K562 (cell line): ENCODE results near the gene F11R. TPM values are rescaled to one million over a fixed set of nuclear protein-coding genes. Genes with fewer than 3 reads are reported as not detected.
A peak's percentile ranks its signal among the peaks of the same experiment; 100 is the strongest.

ENCODE experiments used
- ATAC-seq: fragments of 200-7000 bp; cut with Tn5 transposase; 3 replicates; pipeline ENCODE4 v1.9.1; 2020; ENCODE audit warnings: moderate library complexity
- BruUV-seq: library from RNA; stranded (reverse); fragments of 400-500 nt; replicated peaks from 2 replicates; lab custom pipeline; 2021; lab: Mats Ljungman, UMichigan
- CTCF ChIA-PET: fragments of 300-600 bp; formaldehyde crosslinking; extraction: SDS; loops from one replicate; lab custom pipeline; 2021; ENCODE audit warnings: low intra/inter-chr PET ratio; lab: Yijun Ruan, JAX
- POLR2A ChIA-PET: fragments of 300-600, 350-650 bp; sonication (Branson Sonifier 250); formaldehyde crosslinking; extraction: SDS; loops from one replicate; lab custom pipeline; 2021; ENCODE audit warnings: antibody characterized with exemption, inconsistent platforms; lab: Yijun Ruan, JAX
- DNase-seq, 4 experiments: peaks; one replicate each; pipeline versions ENCODE4 v3.0.0 to v3.0.0-alpha.2; 2011 to 2018; ENCODE audit warnings: low spot score in 3 of 4, mixed read lengths in 3 of 4; ENCODE audit errors: extremely low read depth in 1 of 4
- FAIRE-seq: peaks from 2 replicates; lab custom pipeline; 2011; peaks lifted over from hg19 to GRCh38; lab: Jason Lieb, UNC
- H2AFZ ChIP-seq: 2 replicates; pipeline ENCODE4 v1.6.0; 2011; ENCODE audit warnings: low read depth, low read length, control low read depth, inconsistent platforms
- H3K27ac ChIP-seq: fragments of 200-600 bp; 3 replicates; pipeline ENCODE4 v1.8.0; 2011; ENCODE audit warnings: low read depth, mild to moderate bottlenecking, control low read depth, inconsistent platforms, low read length, moderate library complexity, mixed read lengths; ENCODE audit errors: extremely low read depth
- H3K27me3 ChIP-seq, 2 experiments: fragments of 300-600 bp in 1 of 2; 2 replicates in 1 of 2; 3 replicates in 1 of 2; pipeline versions ENCODE4 v1.6.0 to v1.8.0; 2011; ENCODE audit warnings: inconsistent platforms in 2 of 2, low read length in 2 of 2, mild to moderate bottlenecking in 1 of 2, mixed read lengths in 1 of 2, moderate library complexity in 1 of 2; ENCODE audit not compliant: control insufficient read depth in 2 of 2, insufficient read depth in 2 of 2
- H3K36me3 ChIP-seq: fragments of 300-600 bp; 3 replicates; pipeline ENCODE4 v1.8.0; 2011; ENCODE audit warnings: mild to moderate bottlenecking, low read length, inconsistent platforms; ENCODE audit not compliant: control insufficient read depth, insufficient read depth
- H3K4me1 ChIP-seq, 2 experiments: fragments of 200-600 bp in 1 of 2; replicated peaks in 1 of 2; 2 replicates in 1 of 2; 3 replicates in 1 of 2; pipeline versions ENCODE4 v1.5.1 to v1.8.0; 2011; ENCODE audit warnings: inconsistent platforms in 2 of 2, low read length in 2 of 2, mild to moderate bottlenecking in 1 of 2, mixed read lengths in 1 of 2, moderate library complexity in 1 of 2; ENCODE audit not compliant: control insufficient read depth in 2 of 2, insufficient read depth in 2 of 2
- H3K4me2 ChIP-seq: 2 replicates; pipeline ENCODE4 v1.6.1; 2011; ENCODE audit warnings: low read length, control low read depth, inconsistent platforms, mixed read lengths; ENCODE audit not compliant: insufficient read depth
- H3K4me3 ChIP-seq: fragments of 200-600 bp; sonication (generic), shearing (Covaris generic); 2 replicates; pipeline ENCODE4 v1.5.1; 2016; ENCODE audit warnings: control low read depth, inconsistent platforms
- H3K79me2 ChIP-seq: fragments of 200-600 bp; 3 replicates; pipeline ENCODE4 v1.8.0; 2011; ENCODE audit warnings: low read length, inconsistent platforms; ENCODE audit not compliant: control insufficient read depth, insufficient read depth
- H3K9ac ChIP-seq, 2 experiments: 2 replicates each; pipeline versions ENCODE4 v1.6.0 to v1.6.1; 2011; ENCODE audit warnings: low read depth in 2 of 2, low read length in 2 of 2, control low read depth in 1 of 2, inconsistent platforms in 1 of 2, mild to moderate bottlenecking in 1 of 2, mixed read lengths in 1 of 2; ENCODE audit not compliant: insufficient read depth in 1 of 2
- H3K9me1 ChIP-seq: one replicate; pipeline ENCODE4 v1.6.0; 2011; ENCODE audit warnings: inconsistent platforms, mild to moderate bottlenecking, low read length, moderate library complexity; ENCODE audit not compliant: control insufficient read depth, insufficient read depth
- H3K9me3 ChIP-seq: replicated peaks from 2 replicates; pipeline ENCODE4 v1.5.1; 2011; ENCODE audit warnings: low read depth, low read length, inconsistent platforms; ENCODE audit not compliant: control insufficient read depth, insufficient read depth
- H4K20me1 ChIP-seq: replicated peaks from 2 replicates; pipeline ENCODE4 v1.6.1; 2011; ENCODE audit warnings: low read length, inconsistent platforms, mixed read lengths; ENCODE audit not compliant: control insufficient read depth, insufficient read depth
- CBFA2T3 ChIP-seq: fragments of 450-650 bp; IDR thresholded peaks from 2 replicates; pipeline ENCODE4 v1.6.1; 2017
- CEBPG ChIP-seq, 3 experiments: fragments of 200-800 bp in 1 of 3; sonication (Bioruptor generic) in 1 of 3; sonication (generic) in 1 of 3; formaldehyde crosslinking in 1 of 3; IDR thresholded peaks in 2 of 3; conservative IDR thresholded peaks in 1 of 3; 2 replicates each; pipeline versions ENCODE4 v1.6.1 to v1.8.0; 2016 to 2022; ENCODE audit warnings: missing compliant biosample characterization in 2 of 3, missing genetic modification characterization in 2 of 3, mild to moderate bottlenecking in 1 of 3, missing genetic modification reagents in 1 of 3
- MCM3 ChIP-seq: fragments of 450-650 bp; IDR thresholded peaks from 2 replicates; pipeline ENCODE4 v1.6.1; 2016
- NFE2 ChIP-seq: IDR thresholded peaks from 2 replicates; pipeline ENCODE4 v1.6.1; 2014; ENCODE audit warnings: antibody characterized with exemption, low read depth
- SIX5 ChIP-seq, 2 experiments: IDR thresholded peaks; 2 replicates each; pipeline ENCODE4 v1.6.1; 2011; ENCODE audit warnings: low read length in 2 of 2, borderline replicate concordance in 1 of 2, low read depth in 1 of 2, mild to moderate bottlenecking in 1 of 2, moderate library complexity in 1 of 2; ENCODE audit not compliant: insufficient read depth in 1 of 2
- SP1 ChIP-seq: sonication (generic); formaldehyde crosslinking; IDR thresholded peaks from 2 replicates; pipeline ENCODE4 v1.8.1; 2022; ENCODE audit warnings: mild to moderate bottlenecking, missing genetic modification reagents
- ZNF589 ChIP-seq: fragments of 200-800 bp; sonication (Bioruptor generic); IDR thresholded peaks from 2 replicates; pipeline ENCODE4 v1.6.1; 2016; ENCODE audit warnings: low read depth, missing genetic modification characterization, missing compliant biosample characterization
- WGBS: fragments of 100-300 bp; shearing (Covaris generic); methylation state at CpG from one replicate; pipeline ENCODE4 v1.1.6; 2016; ENCODE audit warnings: low coverage, mixed read lengths; ENCODE audit not compliant: insufficient coverage; ENCODE audit errors: missing lambda C conversion rate; 5-methylcytosine and 5-hydroxymethylcytosine counted together
- in situ Hi-C: fragments of 300-500 bp; cut with MboI; formaldehyde crosslinking; loops from 4 replicates; pipeline ENCODE4 v1.15.0; 2018; ENCODE audit warnings: inconsistent platforms, mixed read lengths
- intact Hi-C: fragments of 100-400 bp; cut with micrococcal nuclease; formaldehyde crosslinking; loops from 2 replicates; pipeline ENCODE4 v1.14.2; 2022
- polyA plus RNA-seq, 8 experiments: library from polyadenylated mRNA; depleted of rRNA in 4 of 8; stranded (reverse) in 5 of 8; unstranded in 3 of 8; fragments of >200 nt; fragmentation: Nextera tagmentation in 2 of 8; fragmentation: Illumina TruSeq in 1 of 8; extraction: Ambion mirVana in 2 of 8; extraction: Trizol in 1 of 8; gene quantifications; 2 replicates each; pipeline versions ENCODE4 v1.2.1 to v1.2.3, GENCODE V29; 2011 to 2014; ENCODE audit warnings: inconsistent platforms in 1 of 8, missing spikeins in 1 of 8
- total RNA-seq, 7 experiments: library from RNA; depleted of rRNA in 6 of 7; stranded (reverse); fragments of >200 nt in 6 of 7; fragmentation: Illumina TruSeq in 2 of 7; extraction: Trizol in 2 of 7; gene quantifications; 2 replicates each; pipeline versions ENCODE4 v1.2.1 to v1.2.3, GENCODE V29; 2011 to 2021; ENCODE audit warnings: low replicate concordance in 1 of 7
- TF ChIP-seq, protein P1 (sequence below): fragments of 250-450 bp; sonication (Bioruptor Pico); IDR thresholded peaks from 2 replicates; pipeline ENCODE4 v1.5.0; 2022; ENCODE audit warnings: mild to moderate bottlenecking
- TF ChIP-seq, protein P2 (sequence below): fragments of 250-450 bp; sonication (Bioruptor Pico); IDR thresholded peaks from 2 replicates; pipeline ENCODE4 v1.8.0; 2022; ENCODE audit warnings: moderate library complexity, mild to moderate bottlenecking, inconsistent platforms

Gene F11R
- total and polyA plus RNA-seq, 9 of the 15 experiments (the other 6 are each of a cell fraction or from before 2014, with no cell fraction given), result 27.4 to 187 (median 52.5) TPM

DNA sequence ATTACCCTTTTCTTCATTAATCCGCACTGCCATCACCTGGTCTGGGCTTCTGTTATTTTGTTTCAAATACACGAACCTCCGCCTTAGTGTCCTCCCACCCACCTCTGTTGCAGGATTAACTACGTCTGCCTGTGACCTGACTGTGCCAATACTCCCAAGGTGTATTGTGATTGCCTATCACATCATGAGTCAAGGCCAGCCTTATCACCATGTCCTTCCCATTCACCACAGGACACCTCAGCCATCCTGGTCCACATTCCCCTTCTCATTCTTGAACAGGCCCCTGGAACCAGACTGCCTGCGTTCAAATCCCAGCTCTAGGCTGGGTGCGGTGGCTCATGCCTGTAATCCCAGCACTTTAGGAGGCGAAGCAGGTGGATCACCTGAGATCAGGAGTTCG is 14.4 kb downstream of the F11R start:
- no peaks in the 10 kb centered on the region for H4K20me1 ChIP-seq
- no peak overlapping the region; the same call in 2 of the 3 replicates for H3K27ac ChIP-seq
- H3K79me2 ChIP-seq, result peaks cover 71% of the 10 kb centered on the region
- intact Hi-C loops (no loop called here), in situ Hi-C loops (no loop called here)
- no peaks in the 10 kb centered on the region for H3K9me1 ChIP-seq
- ChIA-PET POLR2A (interaction anchor here (1.9 to 2.0 kb wide), 2 partner anchors 9 to 14 kb away, joined by 6 to 9 read pairs; partner anchors contain the start of gene F11R), CTCF (no interaction called here)
- WGBS, result 71% methylated on average over 8 of the region's 8 CpGs
- H3K4me1 ChIP-seq, result peaks cover 31% of the 10 kb centered on the region in 2 experiments; a peak in 4 of 5 replicates
- peaks cover 12% of the 10 kb centered on the region for H3K36me3 ChIP-seq
- H2AFZ ChIP-seq, result no peak overlapping the region
- H3K4me3 ChIP-seq, result no peak overlapping the region
- FAIRE-seq (no peak), DNase-seq (no peak), ATAC-seq (no peak)
- no peaks in the 10 kb centered on the region for H3K9me3 ChIP-seq
- no TSS peak for BruUV-seq
- H3K4me2 ChIP-seq, result no peak overlapping the region
- no peaks in the 10 kb centered on the region for H3K27me3 ChIP-seq
- no peak for TF ChIP-seq SIX5 (IDR thresholded peaks at IDR 0.05; ENCODE audit: borderline replicate concordance in 1 of 2, insufficient read depth in 1 of 2, low read depth in 1 of 2, low read length in 2 of 2)
- 0 out of 2 replicates have a peak, but pooled peaks have one; percentile 4 for TF ChIP-seq CBFA2T3
- peak overlapping the region in 1 of 2 experiments; percentile 67; a peak in 2 of 4 replicates for H3K9ac ChIP-seq

DNA sequence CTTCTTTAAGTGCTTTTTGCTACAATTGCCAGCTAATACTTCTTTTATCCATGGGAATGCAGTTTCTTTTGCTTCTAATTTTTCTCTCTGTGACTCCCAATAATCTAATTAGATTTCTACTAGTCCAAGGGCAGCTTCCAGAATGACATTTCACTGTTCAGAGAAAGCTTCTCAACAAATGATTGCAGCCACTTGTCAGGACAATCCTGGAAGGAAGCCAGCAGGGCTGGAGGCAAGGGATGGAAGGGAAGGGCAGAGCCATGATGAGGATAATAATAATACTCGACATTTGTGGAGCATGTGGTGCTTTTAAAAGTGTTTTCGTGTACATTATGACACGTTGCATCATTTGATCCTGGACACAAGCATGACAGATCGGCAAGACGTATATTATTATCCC is 19.4 kb downstream of the F11R start:
- ChIA-PET POLR2A (interaction anchor here (0.5 kb wide), 1 partner anchor 10 kb away, joined by 3 read pairs; no protein-coding TSS in a partner anchor), CTCF (no interaction called here)
- no peaks in the 10 kb centered on the region for H3K9me1 ChIP-seq
- no TSS peak for BruUV-seq
- intact Hi-C loops, result no loop called here
- H3K79me2 ChIP-seq, result peaks cover 25% of the 10 kb centered on the region
- in situ Hi-C loops, result no loop called here
- H2AFZ ChIP-seq, result no peak overlapping the region
- peaks cover 13 to 15% of the 10 kb centered on the region in 2 experiments; a peak in 3 of 5 replicates for H3K4me1 ChIP-seq
- H3K9ac ChIP-seq, result no peak overlapping the region
- no peak overlapping the region for H3K4me2 ChIP-seq
- WGBS, result 63% methylated on average over 5 of the region's 5 CpGs
- H3K9me3 ChIP-seq, result no peaks in the 10 kb centered on the region
- no peak for ATAC-seq
- H3K27ac ChIP-seq, result no peak overlapping the region; the same call in 2 of the 3 replicates
- no peaks in the 10 kb centered on the region for H4K20me1 ChIP-seq
- no peak overlapping the region for H3K4me3 ChIP-seq
- FAIRE-seq, result peak; percentile 56
- H3K27me3 ChIP-seq, result no peaks in the 10 kb centered on the region
- peaks cover 55% of the 10 kb centered on the region for H3K36me3 ChIP-seq
- no peak for DNase-seq
- TF ChIP-seq CEBPG (CRISPR knock-in tag; IDR thresholded peaks at IDR 0.05) (peak; percentile 73), CEBPG (tag; conservative IDR thresholded peaks at IDR 0.05 in 1 of 2, IDR thresholded peaks at IDR 0.05 in 1 of 2) (0 out of 4 replicates have a peak, but pooled peaks have one; percentile 10 to 35), ZNF589 (CRISPR knock-in tag) (no peak), MCM3 (no peak), SP1 (CRISPR knock-in tag) (no peak), NFE2 (no peak)
- TF ChIP-seq, protein P1, sequence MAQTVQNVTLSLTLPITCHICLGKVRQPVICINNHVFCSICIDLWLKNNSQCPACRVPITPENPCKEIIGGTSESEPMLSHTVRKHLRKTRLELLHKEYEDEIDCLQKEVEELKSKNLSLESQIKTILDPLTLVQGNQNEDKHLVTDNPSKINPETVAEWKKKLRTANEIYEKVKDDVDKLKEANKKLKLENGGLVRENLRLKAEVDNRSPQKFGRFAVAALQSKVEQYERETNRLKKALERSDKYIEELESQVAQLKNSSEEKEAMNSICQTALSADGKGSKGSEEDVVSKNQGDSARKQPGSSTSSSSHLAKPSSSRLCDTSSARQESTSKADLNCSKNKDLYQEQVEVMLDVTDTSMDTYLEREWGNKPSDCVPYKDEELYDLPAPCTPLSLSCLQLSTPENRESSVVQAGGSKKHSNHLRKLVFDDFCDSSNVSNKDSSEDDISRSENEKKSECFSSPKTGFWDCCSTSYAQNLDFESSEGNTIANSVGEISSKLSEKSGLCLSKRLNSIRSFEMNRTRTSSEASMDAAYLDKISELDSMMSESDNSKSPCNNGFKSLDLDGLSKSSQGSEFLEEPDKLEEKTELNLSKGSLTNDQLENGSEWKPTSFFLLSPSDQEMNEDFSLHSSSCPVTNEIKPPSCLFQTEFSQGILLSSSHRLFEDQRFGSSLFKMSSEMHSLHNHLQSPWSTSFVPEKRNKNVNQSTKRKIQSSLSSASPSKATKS, result no peak
- TF ChIP-seq, protein P2, sequence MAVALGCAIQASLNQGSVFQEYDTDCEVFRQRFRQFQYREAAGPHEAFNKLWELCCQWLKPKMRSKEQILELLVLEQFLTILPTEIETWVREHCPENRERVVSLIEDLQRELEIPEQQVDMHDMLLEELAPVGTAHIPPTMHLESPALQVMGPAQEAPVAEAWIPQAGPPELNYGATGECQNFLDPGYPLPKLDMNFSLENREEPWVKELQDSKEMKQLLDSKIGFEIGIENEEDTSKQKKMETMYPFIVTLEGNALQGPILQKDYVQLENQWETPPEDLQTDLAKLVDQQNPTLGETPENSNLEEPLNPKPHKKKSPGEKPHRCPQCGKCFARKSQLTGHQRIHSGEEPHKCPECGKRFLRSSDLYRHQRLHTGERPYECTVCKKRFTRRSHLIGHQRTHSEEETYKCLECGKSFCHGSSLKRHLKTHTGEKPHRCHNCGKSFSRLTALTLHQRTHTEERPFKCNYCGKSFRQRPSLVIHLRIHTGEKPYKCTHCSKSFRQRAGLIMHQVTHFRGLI, result no peak
